K562 (cell line): Measurements from ENCODE around the gene GATM. TPM values are rescaled to one million over a fixed set of nuclear protein-coding genes. Genes with fewer than 3 reads are reported as not detected.

Experiments used
- ATF3 ChIP-seq, 2 experiments: fragments of 450-650 bp in 1 of 2; sonication (generic) in 1 of 2; formaldehyde crosslinking in 1 of 2; IDR thresholded peaks in 1 of 2; conservative IDR thresholded peaks in 1 of 2; 2 replicates each; pipeline versions ENCODE4 v1.6.1 to v1.8.1; 2016 to 2023; ENCODE audit warnings: mild to moderate bottlenecking in 2 of 2, moderate library complexity in 2 of 2, inconsistent platforms in 1 of 2, missing genetic modification reagents in 1 of 2
- BDP1 ChIP-seq: IDR thresholded peaks from 3 replicates; pipeline ENCODE4 v1.6.1; 2011; ENCODE audit not compliant: insufficient read length, insufficient read depth
- CC2D1A ChIP-seq: fragments of 450-650 bp; IDR thresholded peaks from 2 replicates; pipeline ENCODE4 v1.6.1; 2017; ENCODE audit warnings: mild to moderate bottlenecking
- ERF ChIP-seq: fragments of 450-650 bp; formaldehyde crosslinking; IDR thresholded peaks from 2 replicates; pipeline ENCODE4 v1.4.0; 2020; ENCODE audit warnings: mild to moderate bottlenecking, mixed read lengths
- HNRNPK ChIP-seq: fragments of 200-400 bp; formaldehyde crosslinking; IDR thresholded peaks from one replicate; pipeline ENCODE4 v1.6.1; 2018; ENCODE audit warnings: mild to moderate bottlenecking, low read depth, low read length; ENCODE audit not compliant: poor library complexity, severe bottlenecking
- L3MBTL2 ChIP-seq: fragments of 450-650 bp; IDR thresholded peaks from 2 replicates; pipeline ENCODE4 v1.6.1; 2016; ENCODE audit warnings: mild to moderate bottlenecking, moderate library complexity
- MYBL2 ChIP-seq, 2 experiments: fragments of 450-650 bp in 1 of 2; sonication (generic) in 1 of 2; formaldehyde crosslinking in 1 of 2; IDR thresholded peaks; 2 replicates each; pipeline versions ENCODE4 v1.6.1 to v1.8.1; 2017 to 2022; ENCODE audit warnings: borderline replicate concordance in 1 of 2, inconsistent platforms in 1 of 2, low read depth in 1 of 2, mild to moderate bottlenecking in 1 of 2, missing genetic modification reagents in 1 of 2, moderate library complexity in 1 of 2
- NFXL1 ChIP-seq: fragments of 450-650 bp; formaldehyde crosslinking; IDR thresholded peaks from 2 replicates; pipeline ENCODE4 v1.4.0; 2021; ENCODE audit warnings: mild to moderate bottlenecking
- SMAD2 ChIP-seq: fragments of 150-350 bp; IDR thresholded peaks from 2 replicates; pipeline ENCODE4 v1.6.1; 2014; ENCODE audit warnings: low read depth, mild to moderate bottlenecking, low read length
- ZBTB12 ChIP-seq: fragments of 250-450 bp; sonication (Bioruptor Pico); IDR thresholded peaks from 2 replicates; pipeline ENCODE4 v1.4.0; 2020
- ZFPM2 ChIP-seq: fragments of 250-450 bp; sonication (Bioruptor Pico); IDR thresholded peaks from 2 replicates; pipeline ENCODE4 v1.5.1; 2022; ENCODE audit warnings: mild to moderate bottlenecking
- ZMIZ1 ChIP-seq, 2 experiments: fragments of 150-350 bp in 1 of 2; IDR thresholded peaks; 2 replicates each; pipeline ENCODE4 v1.6.1; 2012 to 2016; ENCODE audit warnings: low read depth in 2 of 2, low read length in 2 of 2, mild to moderate bottlenecking in 1 of 2, moderate library complexity in 1 of 2
- ZNF121 ChIP-seq: sonication (generic); formaldehyde crosslinking; conservative IDR thresholded peaks from 2 replicates; pipeline ENCODE4 v1.8.0; 2022; ENCODE audit warnings: missing genetic modification reagents
- ZNF507 ChIP-seq: conservative IDR thresholded peaks from 2 replicates; pipeline ENCODE4 v1.6.1; 2017; ENCODE audit warnings: missing genetic modification characterization, missing compliant biosample characterization
- polyA plus RNA-seq, 8 experiments: library from polyadenylated mRNA; depleted of rRNA in 4 of 8; stranded (reverse) in 5 of 8; unstranded in 3 of 8; fragments of >200 nt; fragmentation: Nextera tagmentation in 2 of 8; fragmentation: Illumina TruSeq in 1 of 8; extraction: Ambion mirVana in 2 of 8; extraction: Trizol in 1 of 8; gene quantifications; 2 replicates each; pipeline versions ENCODE4 v1.2.1 to v1.2.3, GENCODE V29; 2011 to 2014; ENCODE audit warnings: inconsistent platforms in 1 of 8, missing spikeins in 1 of 8
- total RNA-seq, 7 experiments: library from RNA; depleted of rRNA in 6 of 7; stranded (reverse); fragments of >200 nt in 6 of 7; fragmentation: Illumina TruSeq in 2 of 7; extraction: Trizol in 2 of 7; gene quantifications; 2 replicates each; pipeline versions ENCODE4 v1.2.1 to v1.2.3, GENCODE V29; 2011 to 2021; ENCODE audit warnings: low replicate concordance in 1 of 7
- TF ChIP-seq, protein P1 (sequence below): fragments of 450-650 bp; IDR thresholded peaks from 2 replicates; pipeline ENCODE4 v1.6.1; 2018; ENCODE audit not compliant: partially characterized antibody
- TF ChIP-seq, protein P2 (sequence below): fragments of 250-450 bp; sonication (Bioruptor Pico); IDR thresholded peaks from 2 replicates; pipeline ENCODE4 v1.8.0; 2022; ENCODE audit warnings: moderate library complexity, mild to moderate bottlenecking, inconsistent platforms

GATM gene
- total and polyA plus RNA-seq, 9 of the 15 experiments (the other 6 are each of a cell fraction or from before 2014, with no cell fraction given), result 0.11 to 1.1 (median 0.65) TPM

- TF ChIP-seq ZFPM2 (CRISPR knock-in tag) (no peak), NFXL1 (CRISPR knock-in tag) (no peak), ERF (CRISPR knock-in tag) (no peak), CC2D1A (no peak), ATF3 (IDR thresholded peaks at IDR 0.05) (no peak), ATF3 (CRISPR knock-in tag; conservative IDR thresholded peaks at IDR 0.05) (0 out of 2 replicates have a peak, but pooled peaks have one; percentile 27), L3MBTL2 (peak; percentile 51; the same call in 1 of the 2 replicates), SMAD2 (no peak), MYBL2 (IDR thresholded peaks at IDR 0.05; ENCODE audit: low read depth) (no peak), MYBL2 (CRISPR knock-in tag; IDR thresholded peaks at IDR 0.05; ENCODE audit: borderline replicate concordance) (no peak), ZBTB12 (CRISPR knock-in tag) (peak; percentile 61; the same call in 1 of the 2 replicates), ZMIZ1 (IDR thresholded peaks at IDR 0.05; ENCODE audit: low read depth in 2 of 2, low read length in 2 of 2) (no peak), ZNF121 (CRISPR knock-in tag) (no peak; the same call in 1 of the 2 replicates), HNRNPK (no peak), ZNF507 (no peak), BDP1 (no peak)
- TF ChIP-seq, protein P1, sequence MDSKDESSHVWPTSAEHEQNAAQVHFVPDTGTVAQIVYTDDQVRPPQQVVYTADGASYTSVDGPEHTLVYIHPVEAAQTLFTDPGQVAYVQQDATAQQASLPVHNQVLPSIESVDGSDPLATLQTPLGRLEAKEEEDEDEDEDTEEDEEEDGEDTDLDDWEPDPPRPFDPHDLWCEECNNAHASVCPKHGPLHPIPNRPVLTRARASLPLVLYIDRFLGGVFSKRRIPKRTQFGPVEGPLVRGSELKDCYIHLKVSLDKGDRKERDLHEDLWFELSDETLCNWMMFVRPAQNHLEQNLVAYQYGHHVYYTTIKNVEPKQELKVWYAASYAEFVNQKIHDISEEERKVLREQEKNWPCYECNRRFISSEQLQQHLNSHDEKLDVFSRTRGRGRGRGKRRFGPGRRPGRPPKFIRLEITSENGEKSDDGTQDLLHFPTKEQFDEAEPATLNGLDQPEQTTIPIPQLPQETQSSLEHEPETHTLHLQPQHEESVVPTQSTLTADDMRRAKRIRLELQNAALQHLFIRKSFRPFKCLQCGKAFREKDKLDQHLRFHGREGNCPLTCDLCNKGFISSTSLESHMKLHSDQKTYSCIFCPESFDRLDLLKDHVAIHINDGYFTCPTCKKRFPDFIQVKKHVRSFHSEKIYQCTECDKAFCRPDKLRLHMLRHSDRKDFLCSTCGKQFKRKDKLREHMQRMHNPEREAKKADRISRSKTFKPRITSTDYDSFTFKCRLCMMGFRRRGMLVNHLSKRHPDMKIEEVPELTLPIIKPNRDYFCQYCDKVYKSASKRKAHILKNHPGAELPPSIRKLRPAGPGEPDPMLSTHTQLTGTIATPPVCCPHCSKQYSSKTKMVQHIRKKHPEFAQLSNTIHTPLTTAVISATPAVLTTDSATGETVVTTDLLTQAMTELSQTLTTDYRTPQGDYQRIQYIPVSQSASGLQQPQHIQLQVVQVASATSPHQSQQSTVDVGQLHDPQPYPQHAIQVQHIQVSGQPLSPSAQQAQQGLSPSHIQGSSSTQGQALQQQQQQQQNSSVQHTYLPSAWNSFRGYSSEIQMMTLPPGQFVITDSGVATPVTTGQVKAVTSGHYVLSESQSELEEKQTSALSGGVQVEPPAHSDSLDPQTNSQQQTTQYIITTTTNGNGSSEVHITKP, result peak; percentile 29
- TF ChIP-seq, protein P2, sequence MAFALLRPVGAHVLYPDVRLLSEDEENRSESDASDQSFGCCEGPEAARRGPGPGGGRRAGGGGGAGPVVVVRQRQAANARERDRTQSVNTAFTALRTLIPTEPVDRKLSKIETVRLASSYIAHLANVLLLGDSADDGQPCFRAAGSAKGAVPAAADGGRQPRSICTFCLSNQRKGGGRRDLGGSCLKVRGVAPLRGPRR (CRISPR knock-in tag), result no peak
Measured at GRCh38 chr15:45402162-45402954, 24.0 kb upstream of the GATM start (continued).
